ENCODE measurements around the gene COMMD7.
"Not testable (repeated sequence)": the region's sequence is repeated elsewhere in the genome, so short reads cannot be mapped to it uniquely, and the experiment has no call there.

The COMMD7 gene

DNA sequence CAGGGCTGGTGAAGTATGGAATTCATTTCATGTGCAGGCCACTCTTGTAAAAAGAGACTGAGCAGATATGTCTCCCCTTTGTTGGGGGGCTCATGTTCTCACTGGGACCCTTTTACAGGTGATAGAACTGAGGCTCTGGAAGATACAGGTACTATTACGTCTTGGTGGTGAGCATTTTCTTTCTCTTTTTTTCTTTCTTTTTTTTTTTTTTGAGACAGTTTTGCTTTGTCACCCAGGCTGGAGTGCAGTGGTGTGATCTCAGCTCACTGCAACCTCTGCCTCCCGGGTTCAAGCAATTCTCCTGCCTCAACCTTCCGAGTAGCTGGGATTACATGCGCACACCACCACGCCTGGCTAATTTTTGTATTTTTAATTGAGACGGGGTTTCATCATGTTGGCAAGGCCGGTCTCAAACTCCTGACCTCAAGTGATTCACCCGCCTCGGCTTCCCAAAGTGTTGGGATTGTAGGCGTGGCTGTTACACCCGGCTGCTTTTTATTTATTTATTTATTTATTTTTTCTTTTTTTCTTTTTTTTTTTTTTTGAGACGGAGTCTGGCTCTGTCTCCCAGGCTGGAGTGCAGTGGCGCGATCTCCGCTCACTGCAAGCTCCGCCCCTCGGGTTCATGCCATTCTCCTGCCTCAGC is 22.1 kb upstream of the COMMD7 start:
- DNase-seq (ENCODE audit: low spot score) = not testable (repeated sequence)

DNA sequence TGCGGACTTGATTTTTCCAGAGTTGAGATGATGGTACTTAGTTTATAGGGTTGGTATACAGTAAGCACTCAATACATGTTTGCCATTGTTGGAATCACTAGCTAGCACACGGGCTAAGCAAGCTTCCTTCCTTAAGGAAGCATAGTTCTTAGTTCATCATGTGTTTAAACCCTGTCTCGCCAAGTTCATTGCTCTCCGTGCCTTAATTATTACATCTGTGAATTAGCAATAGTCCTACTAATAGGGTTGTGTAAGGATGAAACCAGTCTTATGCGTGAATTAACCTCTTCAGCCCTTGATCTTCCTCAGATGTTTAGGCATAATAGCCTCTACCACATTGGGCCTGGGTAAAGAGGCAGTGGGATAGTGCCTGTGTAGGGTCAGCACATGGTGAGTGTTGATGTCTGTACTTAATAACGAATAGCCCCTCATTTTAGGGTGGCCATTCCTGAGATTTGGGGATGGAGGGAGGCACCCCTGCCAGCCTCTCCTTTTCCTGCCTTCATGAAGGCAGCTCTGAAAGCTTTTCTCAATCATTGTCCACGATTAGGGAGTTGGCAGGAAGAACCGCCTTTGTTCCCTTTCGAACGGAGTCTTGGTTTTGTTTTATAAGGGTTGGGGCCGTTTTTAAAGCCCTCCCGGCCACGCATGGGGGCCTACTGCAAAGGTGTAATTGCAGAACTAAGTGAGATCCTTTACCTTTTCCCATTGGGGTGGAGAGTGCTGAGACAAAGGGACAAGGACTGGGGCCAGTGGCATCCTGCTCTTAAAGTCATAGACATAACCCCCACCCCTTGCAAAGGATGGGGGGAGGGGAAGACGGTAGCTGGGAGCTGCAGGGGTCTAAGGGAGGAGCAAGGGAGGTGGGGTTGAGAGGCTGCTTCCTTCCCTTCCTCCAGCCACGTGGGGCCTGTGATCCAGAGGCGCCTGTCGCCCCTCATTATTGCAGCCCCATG is 21.0 kb upstream of the COMMD7 start:
- DNase-seq (ENCODE audit: low spot score) = no peak

DNA sequence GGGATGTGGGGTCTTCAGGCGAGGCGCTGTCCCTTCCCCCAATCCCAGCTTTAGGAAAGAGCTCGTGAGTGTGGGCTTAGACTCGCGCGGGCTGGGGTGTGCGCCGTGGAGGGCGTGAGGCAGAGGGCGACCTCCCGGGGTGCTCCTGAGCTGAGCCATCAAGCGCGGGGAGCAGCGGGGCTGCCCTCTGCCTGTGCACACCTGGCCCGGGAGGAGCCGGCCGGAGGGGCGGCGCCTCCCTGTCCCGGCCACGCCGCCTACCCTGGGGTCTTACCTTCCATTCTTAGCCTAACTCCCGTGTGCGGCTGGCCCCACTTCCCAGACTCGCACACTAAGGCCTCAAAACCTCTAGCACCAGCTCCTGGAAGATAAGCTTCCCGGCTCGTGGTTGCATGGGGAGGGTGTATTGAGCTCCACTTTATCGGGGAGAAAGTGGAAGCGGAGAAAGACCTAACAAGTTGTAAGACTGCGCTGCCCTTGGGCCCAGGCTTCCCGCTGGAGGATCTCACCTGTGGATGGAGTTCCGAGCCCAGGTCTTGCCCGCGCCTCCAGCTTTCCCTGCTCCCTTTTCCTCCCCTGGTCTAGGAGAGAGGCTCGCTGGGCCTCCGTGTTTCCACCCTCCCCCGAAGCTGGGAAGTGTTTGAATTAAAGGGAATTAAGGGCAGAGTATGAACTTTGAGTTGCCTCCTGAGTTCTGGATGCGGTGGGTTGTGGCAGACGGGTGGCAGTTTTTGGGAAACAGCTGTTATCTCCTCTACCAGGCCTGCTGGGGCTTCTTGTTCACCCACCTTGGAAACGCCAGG is 20.1 kb upstream of the COMMD7 start:
- DNase-seq (ENCODE audit: low spot score) = no peak

DNA sequence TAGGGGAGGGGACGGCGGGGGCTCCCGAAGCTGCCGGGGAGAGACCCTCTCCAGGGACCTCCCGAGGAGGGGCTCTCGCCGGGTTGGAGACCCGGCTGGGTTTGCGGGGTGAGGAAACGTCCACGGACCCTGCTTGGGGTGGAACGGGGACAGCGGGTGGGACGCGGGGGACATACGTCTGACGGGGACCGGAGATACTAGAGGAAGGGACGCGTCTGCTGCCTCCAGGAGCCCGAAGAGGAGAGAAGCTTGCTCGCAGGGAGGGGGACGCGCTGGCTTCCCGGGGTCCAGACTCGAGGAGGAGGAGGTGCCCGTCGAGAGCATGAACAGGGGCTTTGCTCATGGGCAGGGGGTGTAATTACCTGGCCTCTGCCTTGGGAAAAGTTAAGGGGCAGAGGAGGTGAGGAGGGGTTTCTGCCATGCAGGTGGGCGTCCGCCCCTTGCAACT is 19.5 kb upstream of the COMMD7 start:
- DNase-seq (ENCODE audit: low spot score) = no peak

DNA sequence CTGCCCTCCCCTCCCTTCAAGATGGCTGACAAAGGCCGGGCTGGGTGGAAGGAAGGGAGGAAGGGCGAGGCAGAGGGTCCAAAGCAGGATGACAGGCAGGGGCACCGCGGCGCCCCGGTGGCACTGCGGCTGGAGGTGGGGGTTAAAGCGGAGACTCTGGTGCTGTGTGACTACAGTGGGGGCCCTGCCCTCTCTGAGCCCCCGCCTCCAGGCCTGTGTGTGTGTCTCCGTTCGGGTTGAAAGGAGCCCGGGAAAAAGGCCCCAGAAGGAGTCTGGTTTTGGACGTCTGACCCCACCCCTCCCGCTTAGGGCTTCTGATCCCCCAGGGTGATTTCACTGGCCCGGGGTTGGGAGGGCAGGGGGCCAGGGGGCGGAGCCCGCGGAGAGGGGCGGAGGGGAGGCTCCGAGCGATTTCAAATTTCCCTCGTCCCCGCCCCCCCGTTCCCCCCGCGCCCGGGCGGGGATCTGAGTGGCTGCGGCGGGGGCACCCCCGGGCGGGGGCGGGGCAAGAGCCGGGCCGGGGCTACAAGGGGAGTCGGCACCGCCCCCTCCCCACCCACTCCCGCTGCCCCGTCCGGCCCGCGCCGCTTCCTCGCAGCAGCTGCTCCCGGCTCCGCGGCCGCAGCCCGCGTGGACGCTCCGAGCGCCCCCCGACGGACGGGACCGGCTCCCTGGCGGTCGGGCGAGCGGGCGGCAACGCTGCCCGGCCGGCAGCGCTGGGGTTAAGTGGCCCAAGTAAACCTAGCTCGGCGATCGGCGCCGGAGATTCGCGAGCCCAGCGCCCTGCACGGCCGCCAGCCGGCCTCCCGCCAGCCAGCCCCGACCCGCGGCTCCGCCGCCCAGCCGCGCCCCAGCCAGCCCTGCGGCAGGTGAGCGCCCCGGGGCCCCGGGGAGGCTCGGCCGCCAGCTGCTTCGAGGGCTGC is 18.8 kb upstream of the COMMD7 start, which contains the start of gene DNMT3B:
Gene DNMT3B (plus strand): TSS at position 555 of the 923 bp plus-strand sequence. CDS start 17,939 bp downstream, outside the sequence.
- peak; percentile 60 for DNase-seq (ENCODE audit: low spot score)

DNA sequence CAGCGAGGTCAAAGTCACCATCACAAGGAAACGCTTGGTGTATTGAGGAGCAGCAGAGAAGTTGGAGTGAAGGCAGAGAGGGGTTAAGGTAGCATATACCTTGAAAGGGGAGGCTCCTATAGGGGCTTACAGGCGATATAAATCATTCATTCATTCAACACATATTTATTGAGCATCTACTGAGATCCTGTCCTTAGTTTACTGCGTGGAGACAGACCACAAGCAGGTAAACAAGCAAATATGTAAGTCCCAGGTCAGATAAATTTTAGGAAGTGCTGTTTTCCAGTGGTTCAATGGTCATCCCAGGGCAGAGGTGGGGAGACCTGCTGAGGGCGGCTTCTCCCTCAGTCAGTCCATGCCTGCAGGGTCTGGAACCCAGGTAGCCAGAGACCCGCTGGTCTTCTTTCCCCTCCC is 18.2 kb upstream of the COMMD7 start:
- no peak for DNase-seq (ENCODE audit: low spot score)

DNA sequence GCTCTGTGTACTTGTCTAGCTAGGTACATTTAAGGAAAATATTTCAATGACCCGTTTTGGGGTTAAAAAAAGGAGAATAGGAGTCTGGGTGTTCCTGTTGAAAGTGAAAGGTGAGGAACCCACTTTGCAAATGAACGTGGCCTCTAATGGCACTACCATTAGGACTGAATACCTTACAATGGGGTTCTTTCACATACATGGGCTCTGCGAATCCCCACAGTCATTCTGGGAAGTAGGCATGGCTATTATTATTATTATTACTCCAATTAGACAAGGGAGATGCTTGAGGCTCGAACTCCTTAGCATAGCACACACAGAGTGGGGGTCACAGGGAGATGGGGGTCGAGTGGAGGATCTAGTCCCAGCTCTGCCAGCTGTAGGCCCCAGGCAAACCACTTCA is 12.9 kb upstream of the COMMD7 start:
- no peak for DNase-seq (ENCODE audit: low spot score)

DNA sequence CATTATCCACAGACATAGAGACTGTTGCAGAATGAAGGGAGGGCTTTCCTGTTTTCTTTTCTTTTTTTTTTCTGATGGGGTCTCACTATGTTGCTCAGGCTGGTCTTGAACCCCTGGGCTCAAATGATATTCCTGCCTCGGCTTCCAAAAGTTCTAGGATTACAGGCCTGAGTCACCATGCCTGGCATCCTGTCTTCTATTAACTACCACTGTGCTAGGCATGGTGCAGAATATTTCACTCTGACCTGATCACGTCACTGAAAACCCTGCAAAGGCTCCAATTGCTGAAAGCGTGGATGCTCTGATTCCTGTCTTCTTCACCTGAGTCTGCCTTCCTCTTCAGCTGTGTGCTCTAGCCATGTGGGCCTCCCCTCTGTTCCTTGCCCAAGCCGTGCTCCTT is 10.5 kb upstream of the COMMD7 start:
- no peak for DNase-seq (ENCODE audit: low spot score)

DNA sequence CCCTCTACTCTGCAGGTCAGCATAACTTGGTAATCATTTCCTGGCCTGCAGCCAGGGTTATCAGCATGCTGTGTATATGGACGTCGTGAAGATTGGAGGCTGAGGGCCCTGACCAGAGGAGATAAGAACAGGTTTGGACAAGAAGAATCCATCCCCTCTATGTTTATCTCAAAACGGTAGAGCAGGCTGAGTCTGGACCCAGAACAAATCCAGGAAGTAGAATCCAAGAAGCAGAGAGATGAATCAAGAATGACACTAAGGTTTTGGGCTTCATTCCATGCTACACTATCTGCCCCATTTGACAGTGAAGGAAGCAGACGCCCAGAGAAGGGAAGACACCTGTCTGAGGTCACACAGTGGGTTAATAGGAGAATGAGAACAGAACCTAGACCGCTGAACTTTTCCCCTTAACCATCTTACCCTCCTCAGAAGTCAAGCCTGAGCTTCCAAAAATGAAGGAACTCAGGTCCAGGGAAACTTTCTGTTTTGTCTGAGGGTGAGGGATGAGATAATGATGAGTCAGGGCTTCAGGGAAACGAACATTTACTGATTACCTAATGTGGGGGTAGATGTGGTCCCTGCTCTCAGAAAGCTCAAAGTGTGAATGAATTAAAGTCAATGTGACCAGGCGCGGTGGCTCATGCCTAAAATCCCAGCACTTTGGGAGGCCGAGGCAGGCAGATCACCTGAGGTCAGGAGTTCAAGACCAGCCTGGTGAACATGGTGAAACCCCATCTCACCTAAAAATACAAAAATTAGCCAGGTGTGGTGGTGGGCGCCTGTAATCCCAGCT is 9.4 kb upstream of the COMMD7 start:
- DNase-seq (ENCODE audit: low spot score) = no peak

DNA sequence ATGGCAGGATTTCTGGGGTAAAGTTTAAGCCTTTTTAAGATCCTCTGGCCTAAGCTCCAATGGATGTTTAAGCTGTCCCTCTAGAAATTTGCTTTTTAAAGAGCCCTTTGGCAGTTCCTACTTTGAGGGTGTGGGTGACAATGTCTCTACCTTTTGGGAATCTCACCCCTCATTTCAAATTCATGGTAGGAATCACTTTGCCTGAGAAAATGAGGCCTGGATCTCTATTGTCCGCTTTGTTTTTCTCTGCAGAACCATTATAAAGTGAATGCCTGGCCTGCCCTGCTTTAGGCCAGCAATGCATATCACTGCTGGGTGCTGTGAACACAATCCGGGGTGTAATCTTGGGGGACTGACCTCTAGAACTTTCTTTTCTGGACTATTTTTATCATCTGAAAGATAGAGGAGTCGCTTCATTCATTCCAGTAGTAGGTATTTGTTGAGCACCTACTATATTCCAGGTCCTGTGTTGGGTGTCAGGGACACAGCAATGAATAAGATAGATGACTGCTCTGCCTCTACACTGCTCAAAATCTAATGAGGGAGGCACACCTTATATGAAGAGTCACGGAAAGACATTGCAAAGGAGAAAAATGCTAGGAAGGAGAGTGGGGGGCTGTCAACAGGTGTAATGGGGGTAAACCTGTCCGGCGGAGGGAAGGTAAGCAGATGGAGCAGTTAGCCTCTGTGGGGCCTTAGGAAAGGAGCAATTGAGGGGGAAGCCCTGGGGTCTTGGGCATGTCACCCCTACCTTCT is 8.6 kb upstream of the COMMD7 start:
- no peak for DNase-seq (ENCODE audit: low spot score)

DNA sequence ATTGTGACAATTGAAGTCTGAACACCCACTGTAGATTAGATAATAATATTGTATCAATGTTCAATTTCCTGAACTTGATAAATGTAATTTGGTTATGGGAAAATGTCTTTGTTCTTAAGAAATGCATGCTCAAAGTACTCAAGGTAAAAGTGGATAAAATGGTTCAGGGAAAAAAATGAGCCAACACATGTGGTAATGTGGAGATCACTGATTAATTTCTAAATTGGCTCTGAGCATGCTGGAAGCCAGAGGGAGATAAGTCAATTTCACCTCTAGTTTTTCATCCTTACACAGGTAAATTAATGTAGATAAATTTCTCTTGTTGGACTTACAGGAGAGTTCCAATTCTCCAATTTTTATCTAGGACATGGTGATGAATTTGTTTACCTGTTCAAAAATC is 8.0 kb upstream of the COMMD7 start:
- no peak for DNase-seq (ENCODE audit: low spot score)

DNA sequence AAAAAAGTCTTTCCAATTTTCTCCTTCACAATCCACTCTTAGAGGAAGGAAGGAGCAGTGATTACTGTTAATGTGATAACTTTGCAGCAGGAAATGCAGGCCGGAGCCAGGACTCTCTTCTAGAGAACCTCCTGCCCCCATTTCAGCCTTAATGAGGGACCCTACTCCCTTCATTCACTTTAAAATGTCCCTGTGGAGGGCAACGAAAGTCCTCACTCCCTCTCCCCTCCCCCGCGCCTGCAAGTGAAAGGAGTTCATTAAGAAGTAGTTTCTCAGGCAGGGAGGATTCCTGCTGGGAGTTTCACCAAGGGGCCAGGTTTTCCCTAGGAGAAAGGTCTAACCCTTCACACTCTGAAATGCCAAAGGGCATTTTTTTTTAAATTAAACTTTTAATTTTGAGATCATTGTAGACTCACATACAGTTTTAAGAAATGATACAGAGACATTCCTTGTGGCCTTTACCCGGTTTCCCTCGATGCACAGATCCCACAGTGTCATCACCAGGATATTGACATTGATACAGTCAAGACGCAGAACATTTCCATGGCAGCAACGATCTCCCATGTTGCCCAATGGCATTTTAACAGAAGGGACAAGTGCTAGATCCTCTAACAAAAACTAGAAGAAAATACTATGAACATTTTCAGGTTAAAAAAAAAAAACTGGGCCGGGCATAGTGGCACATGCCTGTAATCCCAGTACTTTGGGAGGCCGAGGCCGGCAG is 6.8 kb upstream of the COMMD7 start:
- DNase-seq (ENCODE audit: low spot score) = no peak

DNA sequence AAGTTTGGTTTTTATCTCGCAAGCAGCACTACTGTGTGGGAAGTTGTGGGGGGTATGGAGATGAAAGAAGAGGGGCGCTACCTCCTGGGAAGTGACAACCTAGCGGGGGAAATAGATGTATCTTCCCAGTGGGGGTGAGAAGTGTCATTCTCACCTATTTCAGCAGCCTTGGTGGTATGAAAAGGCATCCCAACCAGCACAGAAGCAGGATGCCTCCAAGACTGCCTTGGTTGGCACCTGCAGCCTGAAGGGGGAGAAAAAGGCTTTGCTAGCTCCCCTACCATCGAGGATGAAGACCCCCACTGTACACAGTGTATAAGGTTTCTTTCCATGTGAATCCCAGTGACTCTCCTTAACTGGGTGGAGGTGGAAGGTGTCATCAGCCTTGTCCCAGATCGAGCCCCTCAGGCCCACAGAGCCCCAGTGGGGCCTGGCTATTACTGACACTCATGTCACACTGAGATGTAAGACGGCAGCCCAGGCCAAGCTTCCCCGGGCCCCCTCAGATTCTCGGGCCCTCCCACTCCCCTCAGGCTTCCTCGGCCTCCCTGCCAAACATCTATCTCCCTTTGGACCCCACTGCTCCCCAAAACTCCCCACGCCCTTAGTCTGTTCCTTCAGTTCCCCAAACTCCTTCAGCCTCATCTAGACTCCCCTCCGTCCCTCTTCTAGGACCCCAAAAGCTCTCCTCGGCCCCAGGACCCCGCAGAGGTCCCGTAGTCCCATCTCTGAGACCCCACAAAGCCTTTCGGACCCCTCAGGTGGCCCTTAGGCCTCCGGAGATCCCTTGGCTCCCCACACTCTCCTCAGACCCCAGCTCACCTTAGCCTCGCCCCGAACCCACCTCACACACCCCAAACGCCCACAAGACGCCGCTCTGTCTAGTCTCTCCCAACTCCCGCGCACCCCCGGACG is 688 bp downstream of the COMMD7 start:
- DNase-seq (ENCODE audit: low spot score) = no peak

DNA sequence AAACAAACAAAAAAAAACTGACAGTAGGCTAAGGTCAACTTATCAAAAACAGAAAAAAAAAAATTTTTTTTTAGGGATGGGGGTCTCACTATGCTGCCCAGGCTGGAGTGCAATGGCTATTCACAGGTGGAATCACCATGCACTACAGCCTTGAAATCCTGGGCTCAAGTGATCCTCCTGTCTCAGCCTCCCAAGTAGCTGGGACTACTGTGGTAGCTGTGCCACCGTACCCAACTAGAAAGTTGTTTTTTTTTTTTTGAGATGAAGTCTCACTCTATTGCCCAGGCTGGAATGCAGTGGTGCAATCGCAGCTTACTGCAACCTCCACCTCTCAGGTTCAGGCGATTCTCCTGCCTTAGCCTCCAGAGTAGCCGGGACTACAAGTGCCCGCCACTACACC is 2.1 kb downstream of the COMMD7 start:
- DNase-seq (ENCODE audit: low spot score) = no peak

DNA sequence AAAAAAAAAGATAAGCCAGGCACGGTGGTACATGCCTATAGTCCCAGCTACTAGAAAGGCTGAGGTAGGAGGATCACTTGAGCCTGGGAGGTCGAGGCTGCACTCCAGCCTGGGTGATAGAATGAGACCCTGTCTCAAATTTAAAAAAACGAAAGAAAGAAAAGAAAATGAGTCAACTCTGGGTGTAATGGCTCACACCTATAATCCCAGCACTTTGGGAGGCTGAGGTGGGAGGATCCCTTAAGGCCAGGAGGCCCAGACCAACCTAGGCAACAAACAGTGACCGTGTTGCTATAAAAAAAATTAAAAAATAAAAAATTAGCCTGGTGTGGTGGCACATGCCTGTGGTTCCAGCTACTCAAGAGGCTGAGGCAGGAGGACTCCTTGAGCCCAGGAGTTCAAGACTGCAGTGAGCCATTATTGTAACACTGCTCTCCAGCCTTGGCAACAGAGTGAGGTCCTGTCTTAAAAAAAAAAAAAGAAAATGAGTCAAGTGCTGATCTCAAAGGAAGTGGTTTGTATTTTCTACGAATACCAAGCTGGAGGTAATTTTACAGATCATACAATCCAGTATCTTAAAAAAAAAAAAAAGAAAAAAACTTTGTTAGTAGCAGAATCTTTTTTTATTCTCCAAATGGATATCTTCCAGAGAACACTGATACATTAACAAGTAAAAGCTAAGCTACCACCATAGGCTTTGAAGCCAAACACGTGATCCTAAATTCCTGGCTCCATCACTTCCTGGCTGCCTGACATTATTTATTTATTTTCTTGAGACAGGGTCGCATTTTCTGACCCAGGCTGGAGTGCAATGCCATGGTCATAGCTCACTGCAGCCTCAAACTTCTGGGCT is 5.7 kb downstream of the COMMD7 start:
- peak; percentile 68 for DNase-seq (ENCODE audit: low spot score)

DNA sequence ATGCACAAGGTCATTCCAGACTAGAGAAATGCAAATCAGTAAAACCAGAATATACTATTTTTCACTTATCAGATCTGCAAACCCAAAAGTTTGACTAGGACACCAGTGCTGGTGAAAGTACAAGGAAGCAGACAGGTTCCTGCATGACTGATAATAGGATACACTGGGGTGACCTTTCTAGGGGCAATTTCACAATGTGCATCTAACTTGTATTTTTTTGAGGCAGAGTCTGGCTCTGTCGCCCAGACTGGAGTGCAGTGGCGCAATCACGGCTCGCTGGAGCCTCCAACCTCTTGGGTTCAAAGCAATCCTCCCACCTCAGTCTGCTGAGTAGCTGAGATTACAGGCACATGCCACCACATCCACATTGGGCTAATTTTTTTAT is 11.4 kb downstream of the COMMD7 start:
- DNase-seq (ENCODE audit: low spot score) = no peak

DNA sequence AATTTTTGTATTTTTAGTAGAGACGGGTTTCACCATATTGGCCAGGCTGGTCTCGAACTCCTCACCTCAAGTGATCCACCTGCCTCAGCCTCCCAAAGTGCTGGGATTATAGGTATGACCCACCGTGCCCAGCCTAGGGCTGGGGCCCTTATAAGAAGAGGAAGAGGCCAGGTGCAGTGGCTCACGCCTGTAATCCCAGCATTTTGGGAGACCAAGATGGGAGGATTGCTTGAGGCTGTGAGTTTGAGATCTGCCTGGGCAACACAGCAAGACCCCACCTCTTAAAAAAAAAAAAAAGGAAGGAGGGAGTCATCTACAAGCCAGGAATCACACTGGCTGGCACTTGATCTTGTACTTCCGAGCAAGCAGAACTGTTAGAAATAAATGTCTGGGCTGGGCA is 13.9 kb downstream of the COMMD7 start:
- DNase-seq (ENCODE audit: low spot score) = not testable (repeated sequence)

Data from CD4-positive, alpha-beta T cell treated with Interleukin-2 at 100 ng/mL for 4 hours (primary cell).